Smooth muscle cell (in vitro differentiated cells): ENCODE measurements around the gene MATN3. TPM values are rescaled to one million over a fixed set of nuclear protein-coding genes. Genes with fewer than 3 reads are reported as not detected.

ENCODE experiments used
- DNase-seq: peaks from one replicate; lab custom pipeline; 2025; ENCODE audit not compliant: unreplicated experiment; lab: John Stamatoyannopoulos, UW
- H2AFZ ChIP-seq: fragments of 200-600 bp; sonication (generic); 2 replicates; pipeline ENCODE4 v1.6.0; 2016; ENCODE audit warnings: antibody characterized with exemption, low read depth, mild to moderate bottlenecking
- H3F3A ChIP-seq: fragments of 200-600 bp; sonication (generic); 2 replicates; pipeline ENCODE4 v1.6.0; 2017; ENCODE audit warnings: antibody characterized with exemption, low read depth
- H3K27ac ChIP-seq: fragments of 200-600 bp; sonication (generic); 2 replicates; pipeline ENCODE4 v1.5.1; 2016; ENCODE audit warnings: low read depth, mild to moderate bottlenecking
- H3K27me3 ChIP-seq: fragments of 200-600 bp; sonication (generic); 2 replicates; pipeline ENCODE4 v1.6.1; 2016; ENCODE audit warnings: low read depth, mild to moderate bottlenecking
- H3K36me3 ChIP-seq: fragments of 200-600 bp; sonication (generic); 2 replicates; pipeline ENCODE4 v1.5.1; 2016; ENCODE audit warnings: low read depth
- H3K4me1 ChIP-seq: fragments of 200-600 bp; sonication (generic); 2 replicates; pipeline ENCODE4 v1.5.1; 2016; ENCODE audit warnings: low read depth
- H3K4me2 ChIP-seq: fragments of 200-600 bp; sonication (generic); 2 replicates; pipeline ENCODE4 v1.6.0; 2016; ENCODE audit warnings: mild to moderate bottlenecking
- H3K4me3 ChIP-seq: fragments of 200-600 bp; sonication (generic); 2 replicates; pipeline ENCODE4 v1.5.1; 2016; ENCODE audit warnings: mild to moderate bottlenecking
- H3K79me2 ChIP-seq: fragments of 200-600 bp; sonication (generic); 2 replicates; pipeline ENCODE4 v1.6.0; 2016; ENCODE audit warnings: low read depth, mild to moderate bottlenecking
- H3K9ac ChIP-seq: fragments of 200-600 bp; sonication (generic); 2 replicates; pipeline ENCODE4 v1.6.0; 2016; ENCODE audit warnings: low read depth
- H3K9me3 ChIP-seq: fragments of 200-600 bp; sonication (generic); replicated peaks from 2 replicates; pipeline ENCODE4 v1.5.1; 2016; ENCODE audit warnings: low read depth
- H4K20me1 ChIP-seq: fragments of 200-600 bp; sonication (generic); 2 replicates; pipeline ENCODE4 v1.6.0; 2016; ENCODE audit warnings: low read depth
- CTCF ChIP-seq: fragments of 200-600 bp; sonication (generic); IDR thresholded peaks from 2 replicates; pipeline ENCODE4 v1.5.1; 2017; ENCODE audit warnings: borderline replicate concordance, mild to moderate bottlenecking, antibody characterized with exemption; ENCODE audit not compliant: insufficient read depth, poor library complexity, severe bottlenecking
- WGBS: methylation state at CpG from one replicate; pipeline ENCODE4 v1.1.7; 2016; ENCODE audit warnings: low lambda C conversion rate; 5-methylcytosine and 5-hydroxymethylcytosine counted together
- polyA plus RNA-seq: library from polyadenylated mRNA; unstranded; fragments of >200 nt; fragmentation: Nextera tagmentation; extraction: Ambion mirVana; gene quantifications from 2 replicates; pipeline ENCODE4 v1.2.1, GENCODE V29; 2016
- total RNA-seq: library from RNA; depleted of rRNA; stranded (reverse); fragments of >200 nt; gene quantifications from 2 replicates; pipeline ENCODE4 v1.2.3, GENCODE V29; 2014

Gene MATN3
- total and polyA plus RNA-seq, 2 experiments from 2014 or later, result 5.1 to 12.9 TPM

DNA sequence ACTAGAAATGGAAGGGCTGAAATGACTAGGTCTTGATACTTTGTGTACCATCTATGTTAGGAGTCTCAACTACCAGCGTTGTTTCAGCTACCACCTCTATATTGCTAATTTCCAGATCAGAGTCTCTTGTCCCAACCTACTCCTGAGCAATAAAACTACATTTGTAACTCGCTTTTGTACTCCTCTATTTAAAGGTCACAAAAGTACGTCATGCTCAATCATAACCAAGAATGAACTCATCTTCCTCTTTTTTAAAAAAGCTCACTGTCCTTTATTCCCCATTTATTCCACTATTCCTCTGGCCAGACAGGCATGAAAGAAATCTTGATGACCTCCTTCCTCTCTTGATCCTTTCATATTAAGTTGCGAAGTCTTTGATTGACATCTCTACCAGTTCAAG, 11.2 kb upstream of the MATN3 start:
- no peak for TF ChIP-seq CTCF
- no peaks in the 10 kb centered on the region for H3F3A ChIP-seq
- no peaks in the 10 kb centered on the region for H3K9me3 ChIP-seq
- 92% methylated on average over 4 of the region's 4 CpGs for WGBS
- H4K20me1 ChIP-seq, result no peaks in the 10 kb centered on the region
- no peaks in the 10 kb centered on the region for H3K4me1 ChIP-seq
- H3K27me3 ChIP-seq, result no peaks in the 10 kb centered on the region
- no peak overlapping the region for H3K4me3 ChIP-seq
- no peaks in the 10 kb centered on the region for H3K36me3 ChIP-seq
- no peak overlapping the region for H3K9ac ChIP-seq
- no peak for DNase-seq
- no peak overlapping the region for H3K4me2 ChIP-seq
- H3K79me2 ChIP-seq, result no peaks in the 10 kb centered on the region
- H3K27ac ChIP-seq, result no peak overlapping the region
- H2AFZ ChIP-seq, result no peak overlapping the region

GRCh38 chr2:20021405-20022009, 9.0 kb upstream of the MATN3 start:
- Histone ChIP-seq H3K79me2 (no peaks in the 10 kb centered on the region), H4K20me1 (no peaks in the 10 kb centered on the region), H3K4me3 (no peak overlapping the region), H2AFZ (no peak overlapping the region), H3K9me3 (no peaks in the 10 kb centered on the region), H3K4me2 (no peak overlapping the region), H3K4me1 (no peaks in the 10 kb centered on the region), H3K27ac (no peak overlapping the region), H3K36me3 (no peaks in the 10 kb centered on the region), H3K27me3 (no peaks in the 10 kb centered on the region), H3K9ac (no peak overlapping the region), H3F3A (no peaks in the 10 kb centered on the region)
- DNase-seq, result no peak
- WGBS, result 93% methylated on average over 3 of the region's 3 CpGs
- no peak for TF ChIP-seq CTCF

DNA sequence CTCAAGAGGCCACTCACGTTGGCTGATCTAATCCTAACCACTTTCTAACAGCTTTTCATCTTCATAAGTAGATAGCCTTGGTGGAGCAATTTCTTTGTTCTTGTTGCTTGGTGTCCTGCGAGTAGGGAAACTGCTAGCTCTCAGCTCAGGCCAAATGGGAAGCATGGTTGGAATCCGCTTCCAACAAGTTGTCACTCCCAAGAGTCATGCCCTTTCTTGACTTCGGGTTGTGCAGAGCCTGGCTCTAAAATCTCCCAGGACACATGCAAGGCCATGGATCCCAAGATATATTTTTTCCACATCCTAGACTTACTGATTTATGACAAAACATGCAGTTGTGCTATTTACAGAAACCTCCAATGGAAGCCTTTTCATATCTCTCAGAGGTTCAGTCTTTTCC, 7.3 kb upstream of the MATN3 start:
- 92% methylated on average over 4 of the region's 4 CpGs for WGBS
- no peaks in the 10 kb centered on the region for H3K27me3 ChIP-seq
- H3F3A ChIP-seq, result no peaks in the 10 kb centered on the region
- H3K36me3 ChIP-seq, result no peaks in the 10 kb centered on the region
- no peak for DNase-seq
- H2AFZ ChIP-seq, result no peak overlapping the region
- H3K4me2 ChIP-seq, result no peak overlapping the region
- TF ChIP-seq CTCF, result no peak
- no peak overlapping the region for H3K27ac ChIP-seq
- H3K4me1 ChIP-seq, result no peaks in the 10 kb centered on the region
- H3K4me3 ChIP-seq, result no peak overlapping the region
- no peaks in the 10 kb centered on the region for H3K9me3 ChIP-seq
- H3K9ac ChIP-seq, result no peak overlapping the region
- H4K20me1 ChIP-seq, result no peaks in the 10 kb centered on the region
- H3K79me2 ChIP-seq, result no peaks in the 10 kb centered on the region

- no peaks in the 10 kb centered on the region for H3F3A ChIP-seq
- TF ChIP-seq CTCF, result no peak
Measured at GRCh38 chr2:20018601-20019152, 6.2 kb upstream of the MATN3 start.

More at GRCh38 chr2:20018601-20019152, 6.2 kb upstream of the MATN3 start:
- no peak for DNase-seq
- Histone ChIP-seq H3K36me3 (no peaks in the 10 kb centered on the region), H3K79me2 (no peaks in the 10 kb centered on the region), H3K27ac (no peak overlapping the region), H3K9ac (no peak overlapping the region), H3K9me3 (no peaks in the 10 kb centered on the region), H3K27me3 (no peaks in the 10 kb centered on the region), H3K4me2 (no peak overlapping the region), H4K20me1 (no peaks in the 10 kb centered on the region), H2AFZ (no peak overlapping the region), H3K4me3 (no peak overlapping the region), H3K4me1 (no peaks in the 10 kb centered on the region)
- 93% methylated on average over 2 of the region's 2 CpGs for WGBS
